HepG2 (cell line): ENCODE data around the gene MEA1. TPM values are rescaled to one million over a fixed set of nuclear protein-coding genes. Genes with fewer than 3 reads are reported as not detected.
A peak's percentile ranks its signal among the peaks of the same experiment; 100 is the strongest.

ENCODE experiments used
- DPF2 ChIP-seq: sonication (generic); formaldehyde crosslinking; IDR thresholded peaks from 2 replicates; pipeline ENCODE4 v1.4.0; 2020; ENCODE audit warnings: mild to moderate bottlenecking, low read depth, missing genetic modification reagents, borderline replicate concordance
- FIP1L1 ChIP-seq: fragments of 200-400 bp; formaldehyde crosslinking; IDR thresholded peaks from 2 replicates; pipeline ENCODE4 v1.6.1; 2018; ENCODE audit warnings: low read depth, mild to moderate bottlenecking, low read length, moderate library complexity, borderline replicate concordance; ENCODE audit not compliant: insufficient read depth
- FOXK1 ChIP-seq: sonication (generic); formaldehyde crosslinking; IDR thresholded peaks from 2 replicates; pipeline ENCODE4 v1.4.0; 2020; ENCODE audit warnings: low read depth, missing genetic modification reagents, borderline replicate concordance
- FOXP1 ChIP-seq, 2 experiments: fragments of 450-650 bp in 1 of 2; IDR thresholded peaks; 2 replicates each; pipeline ENCODE4 v1.6.1; 2017 to 2018; ENCODE audit warnings: antibody characterized with exemption in 1 of 2
- HNF4A ChIP-seq: sonication (generic); formaldehyde crosslinking; IDR thresholded peaks from 2 replicates; pipeline ENCODE4 v1.4.0; 2020; ENCODE audit warnings: missing genetic modification reagents
- HOXA3 ChIP-seq: sonication (generic); formaldehyde crosslinking; IDR thresholded peaks from 2 replicates; pipeline ENCODE4 v1.5.0; 2020; ENCODE audit warnings: missing genetic modification reagents
- JUN ChIP-seq: sonication (generic); formaldehyde crosslinking; IDR thresholded peaks from 2 replicates; pipeline ENCODE4 v1.4.0; 2020; ENCODE audit warnings: mild to moderate bottlenecking, missing genetic modification reagents
- KLF16 ChIP-seq, 2 experiments: sonication (generic) in 1 of 2; formaldehyde crosslinking in 1 of 2; IDR thresholded peaks; 2 replicates each; pipeline versions ENCODE4 v1.6.1 to v1.8.0; 2016 to 2023; ENCODE audit warnings: missing genetic modification reagents in 2 of 2, missing compliant biosample characterization in 1 of 2
- NFYB ChIP-seq: sonication (generic); formaldehyde crosslinking; IDR thresholded peaks from 2 replicates; pipeline ENCODE4 v1.4.0; 2020; ENCODE audit warnings: missing genetic modification reagents
- RARG ChIP-seq: sonication (generic); formaldehyde crosslinking; IDR thresholded peaks from 2 replicates; pipeline ENCODE4 v1.4.0; 2020; ENCODE audit warnings: low read depth, mild to moderate bottlenecking, missing genetic modification reagents
- SP4 ChIP-seq: sonication (generic); formaldehyde crosslinking; IDR thresholded peaks from 2 replicates; pipeline ENCODE4 v1.8.1; 2023; ENCODE audit warnings: mild to moderate bottlenecking, missing genetic modification reagents
- THAP11 ChIP-seq: IDR thresholded peaks from 2 replicates; pipeline ENCODE4 v1.6.1; 2016; ENCODE audit warnings: missing biosample characterization, missing genetic modification reagents
- TSC22D2 ChIP-seq: sonication (generic); formaldehyde crosslinking; IDR thresholded peaks from 2 replicates; pipeline ENCODE4 v1.5.1; 2020; ENCODE audit warnings: missing genetic modification reagents, mild to moderate bottlenecking, borderline replicate concordance
- ZMAT5 ChIP-seq: sonication (generic); formaldehyde crosslinking; IDR thresholded peaks from 2 replicates; pipeline ENCODE4 v1.5.0; 2020; ENCODE audit warnings: mild to moderate bottlenecking, low read depth, missing genetic modification reagents, borderline replicate concordance
- ZNF12 ChIP-seq: sonication (generic); formaldehyde crosslinking; IDR thresholded peaks from 2 replicates; pipeline ENCODE4 v1.5.0; 2020; ENCODE audit warnings: missing genetic modification reagents
- ZNF260 ChIP-seq: sonication (generic); formaldehyde crosslinking; IDR thresholded peaks from 2 replicates; pipeline ENCODE4 v1.4.0; 2020; ENCODE audit warnings: missing genetic modification reagents, low read depth, mild to moderate bottlenecking, borderline replicate concordance
- ZNF276 ChIP-seq: sonication (generic); formaldehyde crosslinking; IDR thresholded peaks from 2 replicates; pipeline ENCODE4 v1.4.0; 2020; ENCODE audit warnings: mild to moderate bottlenecking, low read depth, missing genetic modification reagents
- ZNF362 ChIP-seq: sonication (generic); formaldehyde crosslinking; IDR thresholded peaks from 2 replicates; pipeline ENCODE4 v1.4.0; 2020; ENCODE audit warnings: missing genetic modification reagents, mild to moderate bottlenecking, borderline replicate concordance
- ZNF788 ChIP-seq: sonication (generic); formaldehyde crosslinking; IDR thresholded peaks from 2 replicates; pipeline ENCODE4 v1.5.0; 2020; ENCODE audit warnings: mild to moderate bottlenecking, missing genetic modification reagents, borderline replicate concordance
- polyA plus RNA-seq, 8 experiments: library from polyadenylated mRNA; depleted of rRNA in 3 of 8; stranded (reverse) in 7 of 8; unstranded in 1 of 8; fragments of >200 nt; fragmentation: Illumina TruSeq in 4 of 8; extraction: Trizol in 4 of 8; gene quantifications; 2 replicates each; pipeline versions ENCODE4 v1.2.1 to v1.2.3, GENCODE V29; 2011 to 2016; ENCODE audit warnings: low read depth in 4 of 8, missing spikeins in 1 of 8, mixed read lengths in 1 of 8; ENCODE audit not compliant: insufficient read depth in 1 of 8
- total RNA-seq, 5 experiments: library from RNA; depleted of rRNA; stranded (reverse); fragments of >200 nt; fragmentation: Illumina TruSeq; extraction: Trizol; gene quantifications; 2 replicates each; pipeline ENCODE4 v1.2.3, GENCODE V29; 2016; ENCODE audit warnings: low read depth in 1 of 5
- TF ChIP-seq, protein P1 (sequence below): sonication (generic); formaldehyde crosslinking; IDR thresholded peaks from 2 replicates; pipeline ENCODE4 v1.4.0; 2020; ENCODE audit warnings: missing genetic modification reagents, borderline replicate concordance

The MEA1 gene
- total and polyA plus RNA-seq, 2 of the 13 experiments (the other 11 are each of a cell fraction or from before 2014, with no cell fraction given): 75.6 to 86.2 TPM

GRCh38 chr6:42984001-42984923 is 29.5 kb downstream of the MEA1 start, which contains the start of gene PPP2R5D (continued):
- TF ChIP-seq ZNF260 (CRISPR knock-in tag) (no peak), RARG (CRISPR knock-in tag) (no peak), KLF16 (CRISPR knock-in tag; IDR thresholded peaks at IDR 0.05) (peak in 1 of 2 experiments; percentile 80; a peak in 1 of 4 replicates), NFYB (peak; percentile 94), ZNF788 (CRISPR knock-in tag) (peak; percentile 53; the same call in 1 of the 2 replicates), ZMAT5 (CRISPR knock-in tag) (no peak), ZNF12 (CRISPR knock-in tag) (no peak), FOXK1 (CRISPR knock-in tag) (no peak), ZNF362 (CRISPR knock-in tag) (no peak; the same call in 1 of the 2 replicates), SP4 (CRISPR knock-in tag) (peak; percentile 77), FIP1L1 (no peak), DPF2 (CRISPR knock-in tag) (no peak), TSC22D2 (CRISPR knock-in tag) (no peak), JUN (CRISPR knock-in tag) (no peak), FOXP1 (IDR thresholded peaks at IDR 0.05) (no peak), FOXP1 (CRISPR knock-in tag; IDR thresholded peaks at IDR 0.05) (no peak), ZNF276 (CRISPR knock-in tag) (no peak; the same call in 1 of the 2 replicates), HOXA3 (CRISPR knock-in tag) (peak; percentile 43; the same call in 1 of the 2 replicates), THAP11 (CRISPR knock-in tag) (peak; percentile 61; the same call in 1 of the 2 replicates), HNF4A (CRISPR knock-in tag) (peak; percentile 33)
- TF ChIP-seq, protein P1, sequence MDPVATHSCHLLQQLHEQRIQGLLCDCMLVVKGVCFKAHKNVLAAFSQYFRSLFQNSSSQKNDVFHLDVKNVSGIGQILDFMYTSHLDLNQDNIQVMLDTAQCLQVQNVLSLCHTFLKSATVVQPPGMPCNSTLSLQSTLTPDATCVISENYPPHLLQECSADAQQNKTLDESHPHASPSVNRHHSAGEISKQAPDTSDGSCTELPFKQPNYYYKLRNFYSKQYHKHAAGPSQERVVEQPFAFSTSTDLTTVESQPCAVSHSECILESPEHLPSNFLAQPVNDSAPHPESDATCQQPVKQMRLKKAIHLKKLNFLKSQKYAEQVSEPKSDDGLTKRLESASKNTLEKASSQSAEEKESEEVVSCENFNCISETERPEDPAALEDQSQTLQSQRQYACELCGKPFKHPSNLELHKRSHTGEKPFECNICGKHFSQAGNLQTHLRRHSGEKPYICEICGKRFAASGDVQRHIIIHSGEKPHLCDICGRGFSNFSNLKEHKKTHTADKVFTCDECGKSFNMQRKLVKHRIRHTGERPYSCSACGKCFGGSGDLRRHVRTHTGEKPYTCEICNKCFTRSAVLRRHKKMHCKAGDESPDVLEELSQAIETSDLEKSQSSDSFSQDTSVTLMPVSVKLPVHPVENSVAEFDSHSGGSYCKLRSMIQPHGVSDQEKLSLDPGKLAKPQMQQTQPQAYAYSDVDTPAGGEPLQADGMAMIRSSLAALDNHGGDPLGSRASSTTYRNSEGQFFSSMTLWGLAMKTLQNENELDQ: no peak
